ENCODE results near the gene ITPA. TPM values are rescaled to one million over a fixed set of nuclear protein-coding genes. Genes with fewer than 3 reads are reported as not detected.
A peak's percentile ranks its signal among the peaks of the same experiment; 100 is the strongest.

Gene ITPA
- total RNA-seq, 1 experiment from 2014 or later: 104 TPM

GRCh38 chr20:3255728-3256127, 46.4 kb downstream of the ITPA start (continued):
- TF ChIP-seq ZNF263 (CRISPR knock-in tag; IDR thresholded peaks at IDR 0.05; ENCODE audit: low read depth) (no peak), ETV6 (CRISPR knock-in tag; IDR thresholded peaks at IDR 0.05) (no peak), TP53 (CRISPR knock-in tag; IDR thresholded peaks at IDR 0.05) (no peak), ZNF138 (CRISPR knock-in tag; conservative IDR thresholded peaks at IDR 0.05) (no peak), CBFB (CRISPR knock-in tag; IDR thresholded peaks at IDR 0.05; ENCODE audit: low read depth) (no peak)

GRCh38 chr20:3258429-3258828, 49.1 kb downstream of the ITPA start:
- no peak for DNase-seq (ENCODE audit: low spot score)
- H3K4me1 Mint-ChIP-seq: no peaks in the 10 kb centered on the region
- peaks cover 4% of the 10 kb centered on the region for H3K36me3 Mint-ChIP-seq
- POLR2A ChIA-PET: no interaction called here
- no peak for TF ChIP-seq GTF2I (CRISPR knock-in tag; conservative IDR thresholded peaks at IDR 0.05)
- no peak for TF ChIP-seq HMGXB4 (CRISPR knock-in tag; IDR thresholded peaks at IDR 0.05)
- 0 out of 2 replicates have a peak, but pooled peaks have one; percentile 23 for TF ChIP-seq NFYB (CRISPR knock-in tag; conservative IDR thresholded peaks at IDR 0.05; ENCODE audit: low read depth)
- TF ChIP-seq NR3C1 (CRISPR knock-in tag; conservative IDR thresholded peaks at IDR 0.05; ENCODE audit: low read depth): no peak
- H3K27ac Mint-ChIP-seq: no peak overlapping the region
- H3K4me3 Mint-ChIP-seq: no peak overlapping the region
- CTCF ChIA-PET: interaction anchor here (1.3 to 2.6 kb wide), 2 partner anchors 9 to 10 kb away, joined by 5 to 22 read pairs; no protein-coding TSS in a partner anchor
- no peaks in the 10 kb centered on the region for H3K9me3 Mint-ChIP-seq
- peak; percentile 90 for ATAC-seq
- H3K27me3 Mint-ChIP-seq (ENCODE audit: low read depth): no peaks in the 10 kb centered on the region

DNA sequence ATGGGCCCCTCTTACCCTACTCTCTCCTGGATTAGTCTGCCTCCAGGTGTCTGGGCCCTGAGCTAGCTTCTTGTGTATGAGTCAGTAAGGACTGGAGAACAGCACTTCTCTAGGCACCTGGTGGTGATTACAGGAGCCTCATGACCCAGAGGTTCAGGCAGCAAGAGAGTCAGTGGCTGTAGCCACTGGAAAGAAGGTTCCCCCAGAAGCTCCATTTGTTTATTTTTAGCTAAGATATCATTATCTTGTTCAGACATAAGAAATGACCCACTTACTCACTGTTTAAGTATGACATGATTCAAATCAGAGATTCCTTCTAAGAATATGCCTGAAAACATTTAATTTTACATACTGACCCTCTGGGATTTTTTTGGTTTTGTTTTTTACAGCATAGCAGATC, 53.3 kb downstream of the ITPA start:
- POLR2A ChIA-PET: interaction anchor here (0.6 to 0.7 kb wide), 2 partner anchors 40 to 396 kb away, joined by 3 to 5 read pairs; no protein-coding TSS in a partner anchor
- no peaks in the 10 kb centered on the region for H3K27me3 Mint-ChIP-seq (ENCODE audit: low read depth)
- ATAC-seq (no peak), DNase-seq (ENCODE audit: low spot score) (no peak)
- CTCF ChIA-PET: interaction anchor here (0.8 to 3.4 kb wide), 3 partner anchors 13 to 54 kb away, joined by 5 to 21 read pairs (median 8); no protein-coding TSS in a partner anchor
- H3K4me3 Mint-ChIP-seq: no peak overlapping the region
- no peaks in the 10 kb centered on the region for H3K9me3 Mint-ChIP-seq
- no peak overlapping the region for H3K27ac Mint-ChIP-seq
- no peaks in the 10 kb centered on the region for H3K4me1 Mint-ChIP-seq
- TF ChIP-seq ESRRA (CRISPR knock-in tag; IDR thresholded peaks at IDR 0.05; ENCODE audit: borderline replicate concordance): no peak
- TF ChIP-seq, protein P1, sequence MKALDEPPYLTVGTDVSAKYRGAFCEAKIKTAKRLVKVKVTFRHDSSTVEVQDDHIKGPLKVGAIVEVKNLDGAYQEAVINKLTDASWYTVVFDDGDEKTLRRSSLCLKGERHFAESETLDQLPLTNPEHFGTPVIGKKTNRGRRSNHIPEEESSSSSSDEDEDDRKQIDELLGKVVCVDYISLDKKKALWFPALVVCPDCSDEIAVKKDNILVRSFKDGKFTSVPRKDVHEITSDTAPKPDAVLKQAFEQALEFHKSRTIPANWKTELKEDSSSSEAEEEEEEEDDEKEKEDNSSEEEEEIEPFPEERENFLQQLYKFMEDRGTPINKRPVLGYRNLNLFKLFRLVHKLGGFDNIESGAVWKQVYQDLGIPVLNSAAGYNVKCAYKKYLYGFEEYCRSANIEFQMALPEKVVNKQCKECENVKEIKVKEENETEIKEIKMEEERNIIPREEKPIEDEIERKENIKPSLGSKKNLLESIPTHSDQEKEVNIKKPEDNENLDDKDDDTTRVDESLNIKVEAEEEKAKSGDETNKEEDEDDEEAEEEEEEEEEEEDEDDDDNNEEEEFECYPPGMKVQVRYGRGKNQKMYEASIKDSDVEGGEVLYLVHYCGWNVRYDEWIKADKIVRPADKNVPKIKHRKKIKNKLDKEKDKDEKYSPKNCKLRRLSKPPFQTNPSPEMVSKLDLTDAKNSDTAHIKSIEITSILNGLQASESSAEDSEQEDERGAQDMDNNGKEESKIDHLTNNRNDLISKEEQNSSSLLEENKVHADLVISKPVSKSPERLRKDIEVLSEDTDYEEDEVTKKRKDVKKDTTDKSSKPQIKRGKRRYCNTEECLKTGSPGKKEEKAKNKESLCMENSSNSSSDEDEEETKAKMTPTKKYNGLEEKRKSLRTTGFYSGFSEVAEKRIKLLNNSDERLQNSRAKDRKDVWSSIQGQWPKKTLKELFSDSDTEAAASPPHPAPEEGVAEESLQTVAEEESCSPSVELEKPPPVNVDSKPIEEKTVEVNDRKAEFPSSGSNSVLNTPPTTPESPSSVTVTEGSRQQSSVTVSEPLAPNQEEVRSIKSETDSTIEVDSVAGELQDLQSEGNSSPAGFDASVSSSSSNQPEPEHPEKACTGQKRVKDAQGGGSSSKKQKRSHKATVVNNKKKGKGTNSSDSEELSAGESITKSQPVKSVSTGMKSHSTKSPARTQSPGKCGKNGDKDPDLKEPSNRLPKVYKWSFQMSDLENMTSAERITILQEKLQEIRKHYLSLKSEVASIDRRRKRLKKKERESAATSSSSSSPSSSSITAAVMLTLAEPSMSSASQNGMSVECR (CRISPR knock-in tag; IDR thresholded peaks at IDR 0.05; ENCODE audit: borderline replicate concordance): no peak
- TF ChIP-seq, protein P2, sequence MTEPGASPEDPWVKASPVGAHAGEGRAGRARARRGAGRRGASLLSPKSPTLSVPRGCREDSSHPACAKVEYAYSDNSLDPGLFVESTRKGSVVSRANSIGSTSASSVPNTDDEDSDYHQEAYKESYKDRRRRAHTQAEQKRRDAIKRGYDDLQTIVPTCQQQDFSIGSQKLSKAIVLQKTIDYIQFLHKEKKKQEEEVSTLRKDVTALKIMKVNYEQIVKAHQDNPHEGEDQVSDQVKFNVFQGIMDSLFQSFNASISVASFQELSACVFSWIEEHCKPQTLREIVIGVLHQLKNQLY (CRISPR knock-in tag; IDR thresholded peaks at IDR 0.05): no peak
- H3K36me3 Mint-ChIP-seq: peaks cover 8% of the 10 kb centered on the region

- Mint-ChIP-seq H3K36me3 (peaks cover 6% of the 10 kb centered on the region), H3K4me3 (no peak overlapping the region), H3K27me3 (ENCODE audit: low read depth) (no peaks in the 10 kb centered on the region), H3K4me1 (no peaks in the 10 kb centered on the region), H3K27ac (no peak overlapping the region), H3K9me3 (no peaks in the 10 kb centered on the region)
- ChIA-PET CTCF (interaction anchor here (0.7 to 1.0 kb wide), 2 partner anchors 47 to 60 kb away, joined by 3 to 4 read pairs; no protein-coding TSS in a partner anchor), POLR2A (no interaction called here)
- ATAC-seq (no peak), DNase-seq (ENCODE audit: low spot score) (no peak)
- TF ChIP-seq ZNF317 (CRISPR knock-in tag; IDR thresholded peaks at IDR 0.05; ENCODE audit: borderline replicate concordance, low read depth) (no peak), ESRRA (CRISPR knock-in tag; IDR thresholded peaks at IDR 0.05; ENCODE audit: borderline replicate concordance) (no peak), FOXJ3 (CRISPR knock-in tag; IDR thresholded peaks at IDR 0.05; ENCODE audit: borderline replicate concordance) (no peak), IRF2 (CRISPR knock-in tag; IDR thresholded peaks at IDR 0.05; ENCODE audit: borderline replicate concordance, low read depth) (no peak), ETV6 (CRISPR knock-in tag; IDR thresholded peaks at IDR 0.05) (no peak), ZNF671 (CRISPR knock-in tag; IDR thresholded peaks at IDR 0.05) (no peak), SOX15 (CRISPR knock-in tag; IDR thresholded peaks at IDR 0.05) (no peak), TP53 (CRISPR knock-in tag; IDR thresholded peaks at IDR 0.05) (no peak), ZNF138 (CRISPR knock-in tag; conservative IDR thresholded peaks at IDR 0.05) (no peak)
- TF ChIP-seq, protein P3, sequence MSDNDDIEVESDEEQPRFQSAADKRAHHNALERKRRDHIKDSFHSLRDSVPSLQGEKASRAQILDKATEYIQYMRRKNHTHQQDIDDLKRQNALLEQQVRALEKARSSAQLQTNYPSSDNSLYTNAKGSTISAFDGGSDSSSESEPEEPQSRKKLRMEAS (CRISPR knock-in tag; IDR thresholded peaks at IDR 0.05): no peak
- TF ChIP-seq, protein P4, sequence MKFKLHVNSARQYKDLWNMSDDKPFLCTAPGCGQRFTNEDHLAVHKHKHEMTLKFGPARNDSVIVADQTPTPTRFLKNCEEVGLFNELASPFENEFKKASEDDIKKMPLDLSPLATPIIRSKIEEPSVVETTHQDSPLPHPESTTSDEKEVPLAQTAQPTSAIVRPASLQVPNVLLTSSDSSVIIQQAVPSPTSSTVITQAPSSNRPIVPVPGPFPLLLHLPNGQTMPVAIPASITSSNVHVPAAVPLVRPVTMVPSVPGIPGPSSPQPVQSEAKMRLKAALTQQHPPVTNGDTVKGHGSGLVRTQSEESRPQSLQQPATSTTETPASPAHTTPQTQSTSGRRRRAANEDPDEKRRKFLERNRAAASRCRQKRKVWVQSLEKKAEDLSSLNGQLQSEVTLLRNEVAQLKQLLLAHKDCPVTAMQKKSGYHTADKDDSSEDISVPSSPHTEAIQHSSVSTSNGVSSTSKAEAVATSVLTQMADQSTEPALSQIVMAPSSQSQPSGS (CRISPR knock-in tag; IDR thresholded peaks at IDR 0.05; ENCODE audit: borderline replicate concordance, low read depth): no peak
Measured at GRCh38 chr20:3270051-3270450, 60.8 kb downstream of the ITPA start.
